HepG2 (cell line): ENCODE data around the gene GPBP1.

Experiments used
- MXI1 ChIP-seq: IDR thresholded peaks from 3 replicates; pipeline ENCODE4 v1.6.1; 2012; ENCODE audit warnings: low read depth, low read length, inconsistent platforms, borderline replicate concordance
- ZFP37 ChIP-seq: sonication (generic); formaldehyde crosslinking; IDR thresholded peaks from 2 replicates; pipeline ENCODE4 v1.4.0; 2020; ENCODE audit warnings: missing genetic modification reagents, borderline replicate concordance

DNA sequence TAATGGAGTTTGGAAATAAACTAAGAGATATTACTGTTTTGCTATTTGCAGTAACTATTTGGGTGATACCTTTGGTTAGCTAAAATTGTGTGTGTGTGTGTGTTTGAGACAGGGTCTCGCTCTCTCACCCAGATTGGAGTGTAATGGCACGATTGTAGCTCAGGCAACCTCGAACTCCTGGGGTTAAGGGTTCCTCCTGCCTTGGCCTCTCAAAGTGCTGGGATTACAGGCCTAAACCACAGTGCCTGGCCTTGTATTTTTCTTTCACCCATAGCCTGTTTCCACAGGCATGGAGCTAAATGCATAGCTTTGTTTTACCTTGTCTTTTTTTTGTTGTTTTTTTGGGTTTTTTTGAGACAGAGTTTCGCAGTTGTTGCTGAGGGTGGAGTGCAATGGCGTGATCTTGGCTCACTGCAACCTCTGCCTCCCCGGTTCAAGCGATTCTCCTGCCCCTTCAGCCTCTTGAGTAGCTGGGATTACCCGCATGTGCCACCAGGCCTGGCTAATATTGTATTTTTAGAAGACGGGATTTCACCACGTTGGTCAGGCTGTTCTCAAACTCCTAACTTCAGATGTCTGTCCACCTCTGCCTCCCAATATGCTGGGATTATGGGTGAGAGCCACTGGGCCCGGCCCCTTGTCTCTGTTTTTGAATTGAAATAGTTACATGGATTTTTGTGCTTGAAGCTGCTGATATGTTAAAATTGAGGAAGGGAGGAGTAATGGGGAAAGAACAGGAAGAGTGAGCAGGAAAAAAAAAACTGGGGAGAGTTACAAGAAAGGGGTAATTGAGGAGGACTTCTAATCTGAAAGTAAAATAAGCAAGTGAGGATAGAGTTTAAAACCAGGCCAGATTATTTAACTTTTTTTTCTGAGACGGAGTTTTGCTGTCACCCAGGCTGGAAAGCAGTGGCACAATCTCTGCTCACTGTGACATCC lies 5.7 kb downstream of the GPBP1 start:
- no peak for TF ChIP-seq ZFP37 (CRISPR knock-in tag)
- TF ChIP-seq MXI1: no peak
